K562 (cell line): Measurements from ENCODE around the gene SH2D1A. TPM values are rescaled to one million over a fixed set of nuclear protein-coding genes. Genes with fewer than 3 reads are reported as not detected.

Experiments used
- ATAC-seq: fragments of 200-7000 bp; cut with Tn5 transposase; 3 replicates; pipeline ENCODE4 v1.9.1; 2020; ENCODE audit warnings: moderate library complexity
- BruUV-seq: library from RNA; stranded (reverse); fragments of 400-500 nt; replicated peaks from 2 replicates; lab custom pipeline; 2021; lab: Mats Ljungman, UMichigan
- CTCF ChIA-PET: fragments of 300-600 bp; formaldehyde crosslinking; extraction: SDS; loops from one replicate; lab custom pipeline; 2021; ENCODE audit warnings: low intra/inter-chr PET ratio; lab: Yijun Ruan, JAX
- POLR2A ChIA-PET: fragments of 300-600, 350-650 bp; sonication (Branson Sonifier 250); formaldehyde crosslinking; extraction: SDS; loops from one replicate; lab custom pipeline; 2021; ENCODE audit warnings: antibody characterized with exemption, inconsistent platforms; lab: Yijun Ruan, JAX
- DNase-seq, 4 experiments: peaks; one replicate each; pipeline versions ENCODE4 v3.0.0 to v3.0.0-alpha.2; 2011 to 2018; ENCODE audit warnings: low spot score in 3 of 4, mixed read lengths in 3 of 4; ENCODE audit errors: extremely low read depth in 1 of 4
- FAIRE-seq: peaks from 2 replicates; lab custom pipeline; 2011; peaks lifted over from hg19 to GRCh38; lab: Jason Lieb, UNC
- H2AFZ ChIP-seq: 2 replicates; pipeline ENCODE4 v1.6.0; 2011; ENCODE audit warnings: low read depth, low read length, control low read depth, inconsistent platforms
- H3K27ac ChIP-seq: fragments of 200-600 bp; 3 replicates; pipeline ENCODE4 v1.8.0; 2011; ENCODE audit warnings: low read depth, mild to moderate bottlenecking, control low read depth, inconsistent platforms, low read length, moderate library complexity, mixed read lengths; ENCODE audit errors: extremely low read depth
- H3K27me3 ChIP-seq, 2 experiments: fragments of 300-600 bp in 1 of 2; 2 replicates in 1 of 2; 3 replicates in 1 of 2; pipeline versions ENCODE4 v1.6.0 to v1.8.0; 2011; ENCODE audit warnings: inconsistent platforms in 2 of 2, low read length in 2 of 2, mild to moderate bottlenecking in 1 of 2, mixed read lengths in 1 of 2, moderate library complexity in 1 of 2; ENCODE audit not compliant: control insufficient read depth in 2 of 2, insufficient read depth in 2 of 2
- H3K36me3 ChIP-seq: fragments of 300-600 bp; 3 replicates; pipeline ENCODE4 v1.8.0; 2011; ENCODE audit warnings: mild to moderate bottlenecking, low read length, inconsistent platforms; ENCODE audit not compliant: control insufficient read depth, insufficient read depth
- H3K4me1 ChIP-seq, 2 experiments: fragments of 200-600 bp in 1 of 2; replicated peaks in 1 of 2; 2 replicates in 1 of 2; 3 replicates in 1 of 2; pipeline versions ENCODE4 v1.5.1 to v1.8.0; 2011; ENCODE audit warnings: inconsistent platforms in 2 of 2, low read length in 2 of 2, mild to moderate bottlenecking in 1 of 2, mixed read lengths in 1 of 2, moderate library complexity in 1 of 2; ENCODE audit not compliant: control insufficient read depth in 2 of 2, insufficient read depth in 2 of 2
- H3K4me2 ChIP-seq: 2 replicates; pipeline ENCODE4 v1.6.1; 2011; ENCODE audit warnings: low read length, control low read depth, inconsistent platforms, mixed read lengths; ENCODE audit not compliant: insufficient read depth
- H3K4me3 ChIP-seq: fragments of 200-600 bp; sonication (generic), shearing (Covaris generic); 2 replicates; pipeline ENCODE4 v1.5.1; 2016; ENCODE audit warnings: control low read depth, inconsistent platforms
- H3K79me2 ChIP-seq: fragments of 200-600 bp; 3 replicates; pipeline ENCODE4 v1.8.0; 2011; ENCODE audit warnings: low read length, inconsistent platforms; ENCODE audit not compliant: control insufficient read depth, insufficient read depth
- H3K9ac ChIP-seq, 2 experiments: 2 replicates each; pipeline versions ENCODE4 v1.6.0 to v1.6.1; 2011; ENCODE audit warnings: low read depth in 2 of 2, low read length in 2 of 2, control low read depth in 1 of 2, inconsistent platforms in 1 of 2, mild to moderate bottlenecking in 1 of 2, mixed read lengths in 1 of 2; ENCODE audit not compliant: insufficient read depth in 1 of 2
- H3K9me1 ChIP-seq: one replicate; pipeline ENCODE4 v1.6.0; 2011; ENCODE audit warnings: inconsistent platforms, mild to moderate bottlenecking, low read length, moderate library complexity; ENCODE audit not compliant: control insufficient read depth, insufficient read depth
- H3K9me3 ChIP-seq: replicated peaks from 2 replicates; pipeline ENCODE4 v1.5.1; 2011; ENCODE audit warnings: low read depth, low read length, inconsistent platforms; ENCODE audit not compliant: control insufficient read depth, insufficient read depth
- H4K20me1 ChIP-seq: replicated peaks from 2 replicates; pipeline ENCODE4 v1.6.1; 2011; ENCODE audit warnings: low read length, inconsistent platforms, mixed read lengths; ENCODE audit not compliant: control insufficient read depth, insufficient read depth
- C11orf30 ChIP-seq: fragments of 450-650 bp; IDR thresholded peaks from 2 replicates; pipeline ENCODE4 v1.6.1; 2016; ENCODE audit warnings: low read depth, mild to moderate bottlenecking
- CCAR2 ChIP-seq: fragments of 200-400 bp; formaldehyde crosslinking; IDR thresholded peaks from 2 replicates; pipeline ENCODE4 v1.6.1; 2017; ENCODE audit warnings: mild to moderate bottlenecking, low read depth, low read length
- MAFG ChIP-seq: fragments of 450-650 bp; conservative IDR thresholded peaks from 2 replicates; pipeline ENCODE4 v1.6.1; 2016; ENCODE audit warnings: missing genetic modification characterization, missing compliant biosample characterization
- MAFK ChIP-seq: IDR thresholded peaks from 2 replicates; pipeline ENCODE4 v1.6.1; 2011; ENCODE audit warnings: low read length, improper control_type of control experiment
- MYBL2 ChIP-seq, 2 experiments: fragments of 450-650 bp in 1 of 2; sonication (generic) in 1 of 2; formaldehyde crosslinking in 1 of 2; IDR thresholded peaks; 2 replicates each; pipeline versions ENCODE4 v1.6.1 to v1.8.1; 2017 to 2022; ENCODE audit warnings: borderline replicate concordance in 1 of 2, inconsistent platforms in 1 of 2, low read depth in 1 of 2, mild to moderate bottlenecking in 1 of 2, missing genetic modification reagents in 1 of 2, moderate library complexity in 1 of 2
- SMC3 ChIP-seq: conservative IDR thresholded peaks from 2 replicates; pipeline ENCODE4 v1.6.1; 2011; ENCODE audit warnings: low read depth, low read length, improper control_type of control experiment; ENCODE audit not compliant: insufficient read depth
- ZC3H4 ChIP-seq: sonication (generic); formaldehyde crosslinking; IDR thresholded peaks from 2 replicates; pipeline ENCODE4 v1.9.0; 2021; ENCODE audit warnings: missing genetic modification reagents, borderline replicate concordance
- ZC3H8 ChIP-seq: fragments of 450-650 bp; IDR thresholded peaks from 2 replicates; pipeline ENCODE4 v1.6.1; 2017
- ZNF146 ChIP-seq: IDR thresholded peaks from one replicate; pipeline ENCODE4 v1.6.1; 2018; ENCODE audit warnings: missing compliant biosample characterization; ENCODE audit not compliant: unreplicated experiment
- ZNF316 ChIP-seq: fragments of 450-650 bp; IDR thresholded peaks from 2 replicates; pipeline ENCODE4 v1.6.1; 2016
- WGBS: fragments of 100-300 bp; shearing (Covaris generic); methylation state at CpG from one replicate; pipeline ENCODE4 v1.1.6; 2016; ENCODE audit warnings: low coverage, mixed read lengths; ENCODE audit not compliant: insufficient coverage; ENCODE audit errors: missing lambda C conversion rate; 5-methylcytosine and 5-hydroxymethylcytosine counted together
- in situ Hi-C: fragments of 300-500 bp; cut with MboI; formaldehyde crosslinking; loops from 4 replicates; pipeline ENCODE4 v1.15.0; 2018; ENCODE audit warnings: inconsistent platforms, mixed read lengths
- intact Hi-C: fragments of 100-400 bp; cut with micrococcal nuclease; formaldehyde crosslinking; loops from 2 replicates; pipeline ENCODE4 v1.14.2; 2022
- polyA plus RNA-seq, 8 experiments: library from polyadenylated mRNA; depleted of rRNA in 4 of 8; stranded (reverse) in 5 of 8; unstranded in 3 of 8; fragments of >200 nt; fragmentation: Nextera tagmentation in 2 of 8; fragmentation: Illumina TruSeq in 1 of 8; extraction: Ambion mirVana in 2 of 8; extraction: Trizol in 1 of 8; gene quantifications; 2 replicates each; pipeline versions ENCODE4 v1.2.1 to v1.2.3, GENCODE V29; 2011 to 2014; ENCODE audit warnings: inconsistent platforms in 1 of 8, missing spikeins in 1 of 8
- total RNA-seq, 7 experiments: library from RNA; depleted of rRNA in 6 of 7; stranded (reverse); fragments of >200 nt in 6 of 7; fragmentation: Illumina TruSeq in 2 of 7; extraction: Trizol in 2 of 7; gene quantifications; 2 replicates each; pipeline versions ENCODE4 v1.2.1 to v1.2.3, GENCODE V29; 2011 to 2021; ENCODE audit warnings: low replicate concordance in 1 of 7
- TF ChIP-seq, protein P1 (sequence below): fragments of 250-450 bp; sonication (Bioruptor Pico); IDR thresholded peaks from 2 replicates; pipeline ENCODE4 v1.6.1; 2021; ENCODE audit warnings: mild to moderate bottlenecking

The SH2D1A gene
- total and polyA plus RNA-seq, 9 of the 15 experiments (the other 6 are each of a cell fraction or from before 2014, with no cell fraction given): 0.07 to 0.52 (median 0.19) TPM

DNA sequence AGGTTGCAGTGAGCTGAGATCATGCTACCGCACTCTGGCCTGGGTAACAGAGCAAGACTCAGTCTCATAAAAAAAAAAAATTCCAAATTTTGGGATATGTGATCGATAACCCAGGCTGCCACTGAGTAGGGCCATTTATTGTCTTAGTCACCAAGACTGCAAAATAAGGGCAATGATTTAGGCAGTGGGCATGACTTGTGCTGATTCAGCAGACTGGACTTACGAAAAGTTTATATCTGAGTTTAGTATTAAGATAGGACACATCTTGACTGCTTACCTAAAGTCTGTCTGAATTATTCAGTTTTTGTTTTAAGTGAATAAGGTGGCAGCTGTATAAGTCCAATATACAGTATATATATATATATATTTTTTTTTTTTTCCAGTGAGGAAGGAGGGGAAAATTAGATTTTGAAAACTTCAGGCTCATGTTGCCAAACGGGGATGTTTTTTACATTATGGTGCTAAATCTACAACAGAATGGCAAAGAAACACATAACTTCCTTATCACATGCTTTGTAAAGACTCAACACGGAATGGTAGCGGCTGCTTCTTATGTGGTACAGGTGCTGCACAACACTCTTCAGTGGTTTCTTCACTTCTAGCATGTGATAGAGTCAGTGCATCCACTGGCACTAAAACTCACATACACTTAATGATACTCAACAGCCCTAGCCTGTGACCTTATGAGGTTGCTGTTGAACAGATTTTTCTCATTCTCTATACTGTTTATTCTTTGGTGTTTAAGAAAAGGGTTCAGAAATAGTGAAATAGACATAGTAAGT lies 7.4 kb upstream of the SH2D1A start:
- Histone ChIP-seq H3K9me1 (no peaks in the 10 kb centered on the region), H3K4me1 (peaks cover 0 to 13% of the 10 kb centered on the region in 2 experiments; a peak in 3 of 5 replicates), H3K9me3 (no peaks in the 10 kb centered on the region), H3K4me2 (no peak overlapping the region), H2AFZ (no peak overlapping the region), H3K9ac (no peak overlapping the region), H3K27ac (no peak overlapping the region), H3K36me3 (no peaks in the 10 kb centered on the region), H4K20me1 (no peaks in the 10 kb centered on the region), H3K79me2 (no peaks in the 10 kb centered on the region), H3K27me3 (no peaks in the 10 kb centered on the region), H3K4me3 (no peak overlapping the region)
- intact Hi-C loops (no loop called here), in situ Hi-C loops (no loop called here)
- FAIRE-seq (no peak), DNase-seq (no peak), ATAC-seq (no peak)
- POLR2A ChIA-PET: no interaction called here
- 77% methylated on average over 6 of the region's 6 CpGs for WGBS
- TF ChIP-seq MAFG (tag): peak; percentile 47; the same call in 1 of the 2 replicates
- TF ChIP-seq ZC3H4: no peak
- TF ChIP-seq ZNF146: no peak
- no peak for TF ChIP-seq SMC3
- no peak for TF ChIP-seq MYBL2 (IDR thresholded peaks at IDR 0.05; ENCODE audit: low read depth)
- TF ChIP-seq MYBL2 (CRISPR knock-in tag; IDR thresholded peaks at IDR 0.05; ENCODE audit: borderline replicate concordance): no peak
- TF ChIP-seq CCAR2: no peak
- no peak for TF ChIP-seq ZC3H8
- peak; percentile 52 for TF ChIP-seq ZNF316
- TF ChIP-seq, protein P1, sequence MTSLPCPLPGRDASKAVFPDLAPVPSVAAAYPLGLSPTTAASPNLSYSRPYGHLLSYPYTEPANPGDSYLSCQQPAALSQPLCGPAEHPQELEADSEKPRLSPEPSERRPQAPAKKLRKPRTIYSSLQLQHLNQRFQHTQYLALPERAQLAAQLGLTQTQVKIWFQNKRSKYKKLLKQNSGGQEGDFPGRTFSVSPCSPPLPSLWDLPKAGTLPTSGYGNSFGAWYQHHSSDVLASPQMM (CRISPR knock-in tag): no peak
- TF ChIP-seq MAFK: peak; percentile 30; the same call in 1 of the 2 replicates
- TF ChIP-seq C11orf30: peak; percentile 37; the same call in 1 of the 2 replicates
- CTCF ChIA-PET: no interaction called here
- no TSS peak for BruUV-seq
